ENCODE results near the gene CXCL14. TPM values are rescaled to one million over a fixed set of nuclear protein-coding genes. Genes with fewer than 3 reads are reported as not detected.

Gene CXCL14
- total RNA-seq, 1 donor from 2014 or later = 0.49 TPM

DNA sequence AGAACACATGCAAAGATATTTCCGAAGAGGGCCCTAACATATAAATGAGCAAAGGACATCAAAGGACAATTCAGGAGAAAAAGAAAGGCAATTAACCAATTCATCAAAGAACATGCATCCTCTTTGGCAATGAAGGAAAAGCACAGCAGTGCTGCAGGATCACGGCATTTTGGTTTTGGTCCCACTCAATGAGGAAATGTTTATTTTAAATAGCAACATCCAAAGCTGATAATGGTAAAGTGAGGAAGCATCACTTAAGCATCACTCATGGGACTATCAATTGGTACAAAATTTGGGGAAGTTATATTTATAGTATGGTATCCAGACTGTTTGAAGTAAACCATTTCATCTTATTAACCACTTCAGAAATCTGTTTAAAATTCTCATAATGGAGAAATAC is 5.5 kb upstream of the CXCL14 start:
- no peaks in the 10 kb centered on the region for H3K4me1 ChIP-seq
- H3K27me3 ChIP-seq (ENCODE audit: low read depth) = peaks cover 71% of the 10 kb centered on the region
- no peak overlapping the region for H3K27ac ChIP-seq (replicated peaks)
- DNase-seq = no peak
- H3K36me3 ChIP-seq = no peaks in the 10 kb centered on the region
- H3K4me3 ChIP-seq = no peak overlapping the region
- intact Hi-C loops (cut with micrococcal nuclease) = no loop called here
- TF ChIP-seq, protein P1, sequence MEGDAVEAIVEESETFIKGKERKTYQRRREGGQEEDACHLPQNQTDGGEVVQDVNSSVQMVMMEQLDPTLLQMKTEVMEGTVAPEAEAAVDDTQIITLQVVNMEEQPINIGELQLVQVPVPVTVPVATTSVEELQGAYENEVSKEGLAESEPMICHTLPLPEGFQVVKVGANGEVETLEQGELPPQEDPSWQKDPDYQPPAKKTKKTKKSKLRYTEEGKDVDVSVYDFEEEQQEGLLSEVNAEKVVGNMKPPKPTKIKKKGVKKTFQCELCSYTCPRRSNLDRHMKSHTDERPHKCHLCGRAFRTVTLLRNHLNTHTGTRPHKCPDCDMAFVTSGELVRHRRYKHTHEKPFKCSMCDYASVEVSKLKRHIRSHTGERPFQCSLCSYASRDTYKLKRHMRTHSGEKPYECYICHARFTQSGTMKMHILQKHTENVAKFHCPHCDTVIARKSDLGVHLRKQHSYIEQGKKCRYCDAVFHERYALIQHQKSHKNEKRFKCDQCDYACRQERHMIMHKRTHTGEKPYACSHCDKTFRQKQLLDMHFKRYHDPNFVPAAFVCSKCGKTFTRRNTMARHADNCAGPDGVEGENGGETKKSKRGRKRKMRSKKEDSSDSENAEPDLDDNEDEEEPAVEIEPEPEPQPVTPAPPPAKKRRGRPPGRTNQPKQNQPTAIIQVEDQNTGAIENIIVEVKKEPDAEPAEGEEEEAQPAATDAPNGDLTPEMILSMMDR (IDR thresholded peaks at IDR 0.05; ENCODE audit: borderline replicate concordance) = no peak
- H3K9me3 ChIP-seq (replicated peaks) = no peaks in the 10 kb centered on the region

DNA sequence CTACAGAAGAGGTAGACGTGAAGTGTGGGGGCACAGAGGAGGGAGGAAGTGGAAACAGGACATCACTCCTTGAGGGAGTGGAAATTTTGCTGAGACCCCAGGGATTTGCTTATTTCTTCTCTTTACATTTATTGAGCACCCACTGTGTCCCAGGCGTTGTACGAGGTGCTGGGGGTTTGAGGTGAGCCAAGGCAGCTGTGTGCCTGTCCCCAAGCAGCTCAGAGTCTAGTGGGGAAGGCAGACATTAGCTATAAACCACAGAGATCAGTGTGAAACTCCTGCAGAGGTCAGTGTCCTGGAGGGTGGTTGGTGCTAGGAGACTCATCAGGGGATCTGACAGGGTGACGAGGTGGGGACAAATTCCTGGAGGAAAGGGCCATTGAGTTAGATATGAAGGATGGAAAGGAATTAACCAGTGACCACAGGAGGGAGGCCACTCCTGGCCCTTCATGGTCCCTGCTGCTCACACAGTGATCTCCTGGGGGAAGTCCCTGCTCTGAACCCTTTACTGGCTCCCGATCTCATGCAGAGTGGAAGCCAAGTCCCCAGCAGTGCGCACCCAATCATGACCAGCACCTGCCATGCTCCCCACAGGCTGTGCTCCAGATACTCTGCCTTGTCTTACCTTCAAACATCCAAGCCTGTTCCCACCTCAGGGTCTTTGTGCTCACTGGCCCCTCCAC is 3.4 kb upstream of the CXCL14 start:
- no peaks in the 10 kb centered on the region for H3K36me3 ChIP-seq

DNA sequence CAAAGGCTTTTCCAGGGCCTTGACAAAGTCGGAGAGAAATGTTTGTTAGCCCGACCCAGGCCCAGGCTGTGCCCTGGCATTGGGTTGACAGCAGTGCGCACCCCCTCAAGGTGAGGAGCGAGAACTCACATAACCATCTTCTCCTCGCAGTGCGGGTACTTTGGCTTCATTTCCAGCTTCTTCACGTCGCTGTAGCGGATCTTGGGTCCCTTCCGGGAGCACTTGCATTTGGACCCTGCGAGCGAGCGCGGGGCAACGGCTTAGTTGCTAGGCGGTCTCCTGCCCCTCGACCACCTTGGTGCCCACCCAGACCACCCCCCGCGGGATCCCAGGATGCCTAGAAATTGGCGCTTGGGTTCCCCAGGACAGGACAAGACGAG is 496 bp downstream of the CXCL14 start:
- Histone ChIP-seq H3K27me3 (ENCODE audit: low read depth) (peaks cover 96% of the 10 kb centered on the region), H3K9me3 (replicated peaks) (no peaks in the 10 kb centered on the region), H3K4me3 (peak overlapping the region; percentile 47), H3K36me3 (no peaks in the 10 kb centered on the region), H3K27ac (replicated peaks) (no peak overlapping the region), H3K4me1 (no peaks in the 10 kb centered on the region)
- intact Hi-C loops (cut with micrococcal nuclease) = no loop called here
- TF ChIP-seq, protein P1 (IDR thresholded peaks at IDR 0.05; ENCODE audit: borderline replicate concordance) = no peak
- DNase-seq = no peak

More for the DNA sequence above, 3.4 kb upstream of the CXCL14 start:
- Histone ChIP-seq H3K27me3 (ENCODE audit: low read depth) (peaks cover 91% of the 10 kb centered on the region), H3K27ac (replicated peaks) (no peak overlapping the region), H3K4me3 (no peak overlapping the region), H3K9me3 (replicated peaks) (no peaks in the 10 kb centered on the region), H3K4me1 (no peaks in the 10 kb centered on the region)
- DNase-seq = no peak
- intact Hi-C loops (cut with micrococcal nuclease) = no loop called here
- TF ChIP-seq, protein P1 (IDR thresholded peaks at IDR 0.05; ENCODE audit: borderline replicate concordance) = no peak

DNA sequence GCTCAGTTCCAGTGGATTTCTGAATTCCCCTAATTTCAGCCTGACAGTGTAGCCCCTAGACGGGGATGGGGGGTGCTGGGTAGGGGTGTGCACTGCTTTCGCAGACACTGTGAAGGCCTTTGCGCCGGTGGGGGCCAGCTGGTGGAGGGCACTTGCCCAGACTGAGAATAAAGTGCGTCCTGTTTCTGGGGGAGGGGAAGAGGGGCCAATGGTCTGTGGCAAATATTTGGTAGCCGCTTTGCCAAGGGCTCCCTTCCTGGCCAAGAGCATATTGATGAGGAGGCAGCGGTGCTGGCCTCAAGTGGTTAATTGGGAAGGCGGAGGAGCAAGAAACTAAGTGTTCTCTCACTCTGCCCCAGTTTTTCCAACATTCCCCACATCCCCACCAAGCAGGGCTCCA is 1.4 kb downstream of the CXCL14 start:
- DNase-seq = no peak
- no peak overlapping the region for H3K27ac ChIP-seq (replicated peaks)
- no peaks in the 10 kb centered on the region for H3K9me3 ChIP-seq (replicated peaks)
- intact Hi-C loops (cut with micrococcal nuclease) = no loop called here
- H3K27me3 ChIP-seq (ENCODE audit: low read depth) = peaks cover 98% of the 10 kb centered on the region
- no peak overlapping the region for H3K4me3 ChIP-seq
- TF ChIP-seq, protein P1 (IDR thresholded peaks at IDR 0.05; ENCODE audit: borderline replicate concordance) = no peak
- no peaks in the 10 kb centered on the region for H3K4me1 ChIP-seq
- H3K36me3 ChIP-seq = no peaks in the 10 kb centered on the region

- Histone ChIP-seq H3K9me3 (replicated peaks) (no peaks in the 10 kb centered on the region), H3K4me1 (no peaks in the 10 kb centered on the region), H3K27me3 (ENCODE audit: low read depth) (peaks cover 96% of the 10 kb centered on the region), H3K27ac (replicated peaks) (no peak overlapping the region), H3K4me3 (no peak overlapping the region), H3K36me3 (no peaks in the 10 kb centered on the region)
- intact Hi-C loops (cut with micrococcal nuclease) = no loop called here
- DNase-seq = no peak
- TF ChIP-seq, protein P1 (IDR thresholded peaks at IDR 0.05; ENCODE audit: borderline replicate concordance) = no peak
These were observed 2.7 kb downstream of the CXCL14 start for GRCh38 chr5:135576075-135576599.
